Islet of Langerhans (tissue), 1 donor: ENCODE results near the gene CABP2.
"Not testable (repeated sequence)": the region's sequence is repeated elsewhere in the genome, so short reads cannot be mapped to it uniquely, and the experiment has no call there.

ENCODE experiments used
- FAIRE-seq: peaks from one replicate; lab custom pipeline; 2011; peaks lifted over from hg19 to GRCh38; lab: Jason Lieb, UNC

Gene CABP2

DNA sequence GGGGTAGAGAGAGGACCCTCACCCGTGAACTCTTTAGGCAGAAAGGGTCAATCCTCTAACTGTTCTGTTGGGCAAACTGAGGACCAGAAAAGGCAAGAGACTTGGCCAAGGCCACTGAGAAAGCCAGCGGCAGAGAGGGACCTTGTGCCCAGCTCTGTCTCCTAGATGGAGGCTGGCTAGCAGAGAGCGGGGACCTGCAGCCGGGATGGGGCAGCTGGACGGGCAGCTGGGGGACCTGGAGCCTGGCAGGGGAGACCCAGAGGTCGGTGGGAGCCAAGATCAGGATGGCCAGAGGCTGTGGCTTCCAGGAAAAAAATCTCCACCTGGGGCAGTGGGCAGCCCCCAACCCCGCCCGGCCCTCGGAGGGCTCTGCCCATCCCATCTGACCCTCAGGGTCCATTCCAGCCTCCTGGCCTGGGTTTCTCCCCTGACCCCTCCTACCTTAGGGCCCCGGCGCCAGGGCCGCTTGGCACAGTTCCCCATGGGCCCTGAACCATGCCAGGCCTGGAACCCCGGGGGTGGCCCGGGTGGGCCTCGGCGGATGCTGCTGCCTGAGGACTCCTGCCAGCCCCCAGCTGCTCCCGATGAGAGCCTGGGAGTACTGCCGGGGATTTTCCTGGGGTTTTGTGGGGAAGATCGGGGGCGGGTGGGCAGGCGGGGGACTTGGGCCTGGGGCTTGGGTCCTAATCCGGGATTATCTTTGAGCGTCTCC lies at the start of gene CABP2:
CABP2 (minus strand) TSS at position 603 of the 712 bp plus-strand sequence; CDS start at position 483, 120 bp downstream.
- FAIRE-seq, result no peak

- FAIRE-seq, result no peak
Measured at GRCh38 chr11:67572747-67573419, 49.6 kb upstream of the CABP2 start.

- no peak for FAIRE-seq
Measured at GRCh38 chr11:67572305-67572704, 49.1 kb upstream of the CABP2 start.

- no peak for FAIRE-seq
Measured at GRCh38 chr11:67571443-67571842, 48.2 kb upstream of the CABP2 start.

GRCh38 chr11:67564230-67564629 lies 41.0 kb upstream of the CABP2 start:
- FAIRE-seq, result no peak

- not testable (repeated sequence) for FAIRE-seq
Measured at GRCh38 chr11:67563705-67564114, 40.5 kb upstream of the CABP2 start.

DNA sequence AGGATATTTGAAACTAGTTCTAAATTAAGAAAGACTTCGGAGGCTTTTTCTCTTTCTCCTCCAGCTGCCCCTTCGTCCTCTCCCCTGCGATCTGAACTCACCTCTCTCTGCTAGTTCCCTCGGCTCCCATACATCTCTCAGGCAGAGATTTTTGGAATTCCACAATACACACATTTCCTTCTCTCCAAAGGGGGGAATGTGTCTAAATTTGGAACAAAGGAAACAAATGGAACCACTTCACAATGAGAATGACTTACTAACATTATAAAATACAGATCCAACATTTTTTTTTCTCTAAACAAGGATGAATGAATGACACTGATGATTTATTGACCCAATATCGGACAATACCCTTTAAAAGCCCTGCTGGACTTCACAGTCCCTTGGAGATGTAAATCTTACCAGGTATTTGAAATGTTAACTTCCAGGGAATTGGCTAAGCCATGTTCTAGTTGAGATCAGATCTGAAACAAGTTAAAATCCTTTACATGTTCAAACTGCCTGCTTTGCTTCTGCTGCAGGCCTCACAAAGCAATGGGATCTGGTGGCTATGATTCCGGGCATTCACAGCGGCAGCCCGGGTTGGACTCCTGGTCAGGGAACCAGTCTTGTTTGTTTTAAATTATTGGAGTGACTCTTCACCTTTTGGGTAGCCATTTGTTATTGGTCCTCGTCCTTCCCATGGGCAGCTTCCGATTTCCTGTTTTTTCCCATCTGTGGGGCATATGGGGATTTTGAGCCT lies 39.9 kb upstream of the CABP2 start:
- FAIRE-seq, result no peak

- no peak for FAIRE-seq
Measured at GRCh38 chr11:67561971-67562619, 38.8 kb upstream of the CABP2 start.

DNA sequence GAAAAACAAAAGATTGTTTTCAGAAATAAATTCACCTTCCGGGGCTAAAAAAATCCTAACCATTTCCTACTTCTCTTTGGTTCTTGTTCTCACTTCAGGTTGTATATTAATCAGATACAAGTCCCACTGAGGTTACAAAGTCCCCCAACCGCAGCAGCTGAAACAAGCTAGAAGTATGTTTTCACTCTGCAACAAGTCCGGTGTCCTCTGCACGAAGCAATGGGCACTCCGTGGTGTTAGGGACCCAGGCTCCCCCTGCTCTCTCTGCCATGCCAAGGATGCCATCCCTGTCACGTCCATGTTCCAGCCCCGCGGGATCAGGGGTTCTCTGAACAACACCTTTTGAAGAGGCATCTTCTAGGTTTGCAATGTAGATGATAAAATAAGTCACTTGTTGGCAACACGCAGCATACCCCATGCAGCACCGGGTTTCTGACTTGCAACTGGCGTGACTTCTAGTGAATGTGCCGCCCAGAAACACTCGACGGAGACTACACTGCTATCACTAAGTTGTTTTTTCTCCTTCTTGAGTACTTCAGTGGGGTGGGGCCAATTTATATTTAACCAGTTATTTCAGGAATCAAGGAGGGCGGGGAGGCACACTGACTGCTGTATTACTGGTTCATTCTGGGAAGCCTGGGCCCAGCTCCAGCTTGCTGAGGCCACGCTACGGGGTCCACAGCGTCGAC lies 35.0 kb upstream of the CABP2 start:
- no peak for FAIRE-seq

- FAIRE-seq, result no peak
Measured at GRCh38 chr11:67556244-67556643, 33.0 kb upstream of the CABP2 start.

DNA sequence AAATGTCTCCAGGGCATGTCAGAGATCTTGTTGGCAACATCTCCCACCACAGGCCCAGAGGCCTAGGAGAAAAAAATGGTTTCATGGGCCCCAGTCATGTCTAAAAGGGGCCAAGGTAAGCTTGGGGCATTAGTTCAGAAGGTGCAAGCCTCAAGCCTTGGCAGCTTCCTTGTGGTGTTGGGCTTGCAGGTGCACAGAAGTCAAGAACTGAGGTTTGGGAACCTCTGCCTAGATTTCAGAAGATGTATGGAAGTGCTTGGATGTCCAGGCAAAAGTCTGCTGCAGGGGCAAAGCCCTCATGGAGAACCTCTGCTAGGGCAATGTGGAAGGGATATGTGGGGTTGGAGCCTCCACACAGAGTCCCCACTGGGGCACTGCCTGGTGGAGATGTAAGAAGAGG lies 28.5 kb upstream of the CABP2 start:
- FAIRE-seq, result not testable (repeated sequence)

DNA sequence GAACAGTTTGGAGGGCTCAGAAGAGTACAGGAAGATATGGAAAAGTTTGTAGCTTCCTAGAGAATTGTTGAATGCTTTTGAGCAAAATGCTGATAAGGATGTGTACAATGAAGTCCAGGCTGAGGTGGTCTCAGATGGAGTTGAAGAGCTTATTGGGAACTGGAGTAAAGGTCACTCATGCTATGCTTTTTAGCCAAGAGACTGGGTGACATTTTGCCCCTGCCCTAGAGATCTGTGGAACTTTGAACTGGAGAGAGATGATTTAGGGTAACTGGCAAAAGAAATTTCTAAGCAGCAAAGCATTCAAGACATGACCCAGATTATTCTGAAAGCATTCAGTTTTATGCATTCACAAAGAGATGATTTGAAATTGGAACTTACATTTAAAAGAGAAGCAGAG lies 27.9 kb upstream of the CABP2 start:
- no peak for FAIRE-seq

DNA sequence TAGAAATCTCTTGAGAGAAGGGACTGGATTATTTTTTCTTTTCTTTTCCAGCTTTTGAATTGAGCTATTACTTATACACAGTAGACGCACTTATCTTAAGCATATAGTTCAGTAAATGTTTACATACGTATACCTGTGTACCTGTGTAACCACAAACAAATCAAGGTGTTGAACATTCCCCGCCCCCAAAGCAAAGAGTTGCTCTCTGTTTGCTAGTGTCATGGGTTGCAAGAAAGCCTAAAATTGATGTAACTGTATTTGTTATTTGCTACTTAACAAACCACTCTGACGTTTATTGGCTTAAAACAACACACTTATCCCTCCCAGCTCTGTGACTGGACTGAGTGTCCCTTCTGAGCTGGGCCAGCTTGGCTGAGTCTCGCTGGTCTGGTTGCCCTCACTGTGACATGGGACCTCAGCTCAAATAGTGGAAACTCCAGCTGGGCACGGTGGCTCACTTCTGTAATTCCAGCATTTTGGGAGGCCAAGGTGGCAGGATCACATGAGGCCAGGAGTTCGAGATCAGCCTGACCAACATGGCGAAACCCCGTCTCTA lies 25.4 kb upstream of the CABP2 start:
- FAIRE-seq, result no peak

- FAIRE-seq, result not testable (repeated sequence)
Measured at GRCh38 chr11:67548112-67548511, 24.9 kb upstream of the CABP2 start.

GRCh38 chr11:67545280-67545679 lies 22.0 kb upstream of the CABP2 start:
- FAIRE-seq, result no peak

DNA sequence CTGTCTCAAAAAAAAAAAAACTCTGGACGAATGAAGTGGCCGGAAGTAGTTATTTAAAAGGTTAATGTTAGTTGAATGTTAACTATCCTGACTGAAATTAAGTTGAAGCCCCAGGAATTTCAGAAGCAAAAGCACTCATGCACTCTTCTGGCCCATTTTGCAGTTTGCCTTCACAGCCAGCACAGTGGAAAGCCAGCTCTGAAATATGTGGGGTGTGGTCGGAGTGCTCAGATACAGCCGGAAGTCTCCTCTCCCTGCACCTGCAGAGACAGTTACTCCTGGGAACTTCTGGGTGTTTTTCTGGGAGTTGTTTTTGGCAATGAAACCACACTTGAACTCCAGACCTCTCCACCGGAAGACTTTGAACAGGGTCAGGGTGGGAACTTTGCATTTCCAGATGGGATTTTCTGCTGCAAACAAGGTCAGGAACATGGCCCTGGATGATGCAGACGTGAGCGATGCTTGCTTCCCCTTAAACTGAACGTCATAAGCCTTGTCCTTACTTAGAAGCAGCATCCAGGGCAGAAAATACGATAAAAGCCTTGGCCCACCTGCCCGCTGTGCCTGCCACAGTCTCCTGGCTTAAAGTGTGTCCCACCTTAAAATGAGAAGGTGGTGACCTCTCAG lies 21.5 kb upstream of the CABP2 start:
- FAIRE-seq, result no peak

DNA sequence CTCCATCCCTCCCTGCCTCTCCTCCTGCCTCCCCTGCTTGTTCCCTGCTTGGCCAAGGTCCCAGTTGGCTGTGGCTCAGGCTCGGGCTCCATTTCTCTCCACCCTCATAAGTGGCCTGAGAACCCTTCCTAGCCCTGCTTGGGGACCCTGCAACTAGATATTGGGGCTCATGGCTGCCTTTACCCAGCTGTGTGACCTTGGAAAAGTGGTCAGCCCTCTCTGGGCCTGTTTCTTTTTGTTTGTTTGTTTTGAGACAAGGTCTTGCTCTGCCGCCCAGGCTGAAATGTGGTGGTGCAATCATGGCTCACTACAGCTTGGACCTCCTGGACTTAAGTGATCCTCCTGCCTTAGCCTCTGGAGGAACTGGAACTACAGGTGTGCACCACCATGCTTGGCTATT lies 20.3 kb upstream of the CABP2 start:
- no peak for FAIRE-seq

GRCh38 chr11:67542971-67543370 lies 19.7 kb upstream of the CABP2 start:
- no peak for FAIRE-seq

DNA sequence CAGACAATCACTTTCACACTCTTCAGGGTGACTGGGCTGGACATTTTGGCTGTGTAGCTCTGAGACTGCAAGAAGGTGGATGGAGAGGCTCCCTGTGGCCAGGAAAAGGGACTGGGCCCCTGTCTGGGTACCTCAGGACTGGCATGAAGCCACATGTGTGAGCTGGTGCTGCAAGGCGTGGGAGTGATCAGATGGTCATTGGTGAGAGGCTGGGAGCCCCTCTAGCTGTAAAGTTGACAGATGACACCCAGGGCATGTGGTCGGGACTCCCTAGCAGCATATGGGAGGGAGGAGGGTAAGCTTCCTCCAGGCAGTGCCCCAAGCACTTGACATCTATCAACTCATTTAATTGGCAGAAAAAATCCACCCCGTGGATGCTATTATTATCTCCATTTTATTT lies 18.9 kb upstream of the CABP2 start:
- FAIRE-seq, result no peak

DNA sequence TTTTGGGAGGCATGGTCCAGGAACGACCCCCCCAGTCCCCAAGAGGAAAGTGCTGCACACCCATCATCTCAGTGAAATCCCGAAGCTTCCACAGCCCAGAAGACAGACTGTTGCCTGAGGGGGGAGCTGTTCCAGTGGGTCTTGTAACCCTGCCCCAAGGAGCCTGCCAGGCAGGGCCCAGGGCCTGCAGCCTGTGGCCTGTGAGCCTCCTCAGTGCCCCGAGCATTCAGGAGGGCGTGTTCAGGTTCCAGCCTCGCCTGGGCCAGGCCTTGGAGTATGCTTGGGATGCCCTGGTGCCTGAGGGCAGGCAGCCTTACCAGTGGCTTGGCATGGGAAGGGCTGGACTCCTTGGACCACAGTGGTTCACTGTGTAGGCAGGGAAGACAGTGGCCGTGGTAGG lies 18.0 kb upstream of the CABP2 start:
- FAIRE-seq, result no peak

- no peak for FAIRE-seq
Measured at GRCh38 chr11:67539550-67539949, 16.3 kb upstream of the CABP2 start.
